GM12801 (cell line): ENCODE data around the gene TMA7.

ENCODE experiments used
- CTCF ChIP-seq: IDR thresholded peaks from one replicate; pipeline ENCODE4 v1.5.1; 2011; ENCODE audit warnings: control low read depth; ENCODE audit not compliant: insufficient read length; ENCODE audit errors: extremely low read depth

Gene TMA7

GRCh38 chr3:48464713-48465221 lies 24.7 kb downstream of the TMA7 start:
- TF ChIP-seq CTCF: no peak

- TF ChIP-seq CTCF: no peak
These were observed 25.1 kb downstream of the TMA7 start for GRCh38 chr3:48465237-48465530.

GRCh38 chr3:48465531-48466378 lies 25.7 kb downstream of the TMA7 start:
- TF ChIP-seq CTCF: no peak

GRCh38 chr3:48466386-48467109 lies 26.5 kb downstream of the TMA7 start:
- TF ChIP-seq CTCF: no peak

GRCh38 chr3:48467110-48467454 lies 27.0 kb downstream of the TMA7 start:
- TF ChIP-seq CTCF: no peak

- TF ChIP-seq CTCF: no peak
These were observed 27.6 kb downstream of the TMA7 start for GRCh38 chr3:48467473-48468267.

GRCh38 chr3:48468329-48468731 lies 28.3 kb downstream of the TMA7 start:
- TF ChIP-seq CTCF: no peak
